Measurements from ENCODE around the gene RNF220. TPM values are rescaled to one million over a fixed set of nuclear protein-coding genes. Genes with fewer than 3 reads are reported as not detected.

RNF220 gene
- total and polyA plus RNA-seq, 2 of the 13 experiments (the other 11 are each of a cell fraction or from before 2014, with no cell fraction given): 48.2 to 72.1 TPM

- TF ChIP-seq HBP1 (CRISPR knock-in tag; IDR thresholded peaks at IDR 0.05; ENCODE audit: low read depth) (no peak), KLF16 (CRISPR knock-in tag; IDR thresholded peaks at IDR 0.05) (no peak), ZNF782 (CRISPR knock-in tag; IDR thresholded peaks at IDR 0.05; ENCODE audit: borderline replicate concordance) (no peak), SP2 (CRISPR knock-in tag; IDR thresholded peaks at IDR 0.05) (peak; percentile 99), BORCS8-MEF2B (CRISPR knock-in tag; IDR thresholded peaks at IDR 0.05) (no peak), CEBPB (IDR thresholded peaks at IDR 0.05; ENCODE audit: borderline replicate concordance, low read depth, low read length) (no peak), AHDC1 (CRISPR knock-in tag; IDR thresholded peaks at IDR 0.05; ENCODE audit: borderline replicate concordance) (0 out of 2 replicates have a peak, but pooled peaks have one; percentile 28), HMGXB3 (CRISPR knock-in tag; IDR thresholded peaks at IDR 0.05; ENCODE audit: borderline replicate concordance) (peak; percentile 87; the same call in 1 of the 2 replicates), THRA (CRISPR knock-in tag; IDR thresholded peaks at IDR 0.05; ENCODE audit: borderline replicate concordance) (no peak), ZNF232 (CRISPR knock-in tag; IDR thresholded peaks at IDR 0.05; ENCODE audit: borderline replicate concordance) (no peak), ZNF816 (CRISPR knock-in tag; IDR thresholded peaks at IDR 0.05; ENCODE audit: borderline replicate concordance) (no peak), ZNF883 (CRISPR knock-in tag; IDR thresholded peaks at IDR 0.05; ENCODE audit: not compliant biosample characterization) (peak; percentile 29), ETV5 (CRISPR knock-in tag; IDR thresholded peaks at IDR 0.05; ENCODE audit: borderline replicate concordance) (no peak; the same call in 1 of the 2 replicates), NFE2L2 (IDR thresholded peaks at IDR 0.05; ENCODE audit: low read length) (no peak), ZNF564 (CRISPR knock-in tag; IDR thresholded peaks at IDR 0.05) (peak; percentile 37)
These were observed 269.3 kb downstream of the RNF220 start, which contains the start of the genes ARMH1 and TMEM53 (continued) for GRCh38 chr1:44674113-44675000.
